Measurements from ENCODE around the gene PFN3.
"Not testable (repeated sequence)": the region's sequence is repeated elsewhere in the genome, so short reads cannot be mapped to it uniquely, and the experiment has no call there.

PFN3 gene

GRCh38 chr5:177371120-177372033 lies 29.1 kb downstream of the PFN3 start:
- no peak for DNase-seq

- peak; percentile 79 for DNase-seq
Measured at GRCh38 chr5:177370488-177371119, 29.9 kb downstream of the PFN3 start.

GRCh38 chr5:177369645-177370440 lies 30.6 kb downstream of the PFN3 start:
- no peak for DNase-seq

- peak; percentile 40 for DNase-seq
Measured at GRCh38 chr5:177368869-177369644, 31.4 kb downstream of the PFN3 start.

GRCh38 chr5:177367981-177368868 lies 32.2 kb downstream of the PFN3 start:
- DNase-seq: no peak

- DNase-seq: no peak
Measured at GRCh38 chr5:177367323-177367848, 33.1 kb downstream of the PFN3 start.

GRCh38 chr5:177366528-177367322 lies 33.7 kb downstream of the PFN3 start:
- no peak for DNase-seq

GRCh38 chr5:177365845-177366527 lies 34.5 kb downstream of the PFN3 start:
- DNase-seq: no peak

- no peak for DNase-seq
Measured at GRCh38 chr5:177364159-177364962, 36.1 kb downstream of the PFN3 start.

- no peak for DNase-seq
Measured at GRCh38 chr5:177363565-177363964, 36.9 kb downstream of the PFN3 start.

- peak; percentile 84 for DNase-seq
Measured at GRCh38 chr5:177362610-177363507, 37.6 kb downstream of the PFN3 start.

GRCh38 chr5:177362292-177362609 lies 38.2 kb downstream of the PFN3 start:
- DNase-seq: no peak

- DNase-seq: no peak
Measured at GRCh38 chr5:177361418-177362291, 38.8 kb downstream of the PFN3 start.

GRCh38 chr5:177360740-177361139 lies 39.7 kb downstream of the PFN3 start:
- DNase-seq: not testable (repeated sequence)

GRCh38 chr5:177359860-177360259 lies 40.6 kb downstream of the PFN3 start:
- DNase-seq: no peak

- no peak for DNase-seq
Measured at GRCh38 chr5:177359451-177359851, 41.0 kb downstream of the PFN3 start.

GRCh38 chr5:177358370-177358819 lies 42.1 kb downstream of the PFN3 start:
- no peak for DNase-seq
